OCI-LY7 (cell line): Measurements from ENCODE around the gene GNLY. TPM values are rescaled to one million over a fixed set of nuclear protein-coding genes. Genes with fewer than 3 reads are reported as not detected.

Source experiments
- BruUV-seq: library from RNA; stranded (reverse); fragments of 400-500 nt; replicated peaks from 2 replicates; lab custom pipeline; 2021; lab: Mats Ljungman, UMichigan
- CTCF ChIA-PET: fragments of 300-600 bp; sonication (Branson Sonifier 250); formaldehyde crosslinking; loops from one replicate; lab custom pipeline; 2022; ENCODE audit warnings: antibody characterized with exemption; ENCODE audit not compliant: unreplicated experiment; lab: Charles Lee
- POLR2A ChIA-PET: fragments of 300-600 bp; sonication (Branson Sonifier 250); formaldehyde crosslinking; loops from one replicate; lab custom pipeline; 2022; ENCODE audit warnings: antibody characterized with exemption; lab: Charles Lee
- DNase-seq: peaks from one replicate; pipeline ENCODE4 v3.0.0-alpha.2; 2015; ENCODE audit warnings: low spot score
- H2AFZ ChIP-seq: fragments of 200-600 bp; sonication (generic), shearing (Covaris generic); 2 replicates; pipeline ENCODE4 v1.6.1; 2014; ENCODE audit warnings: mild to moderate bottlenecking, antibody characterized with exemption, low read length, moderate library complexity
- H3K27ac ChIP-seq: fragments of 200-600 bp; sonication (generic); 2 replicates; pipeline ENCODE4 v1.5.1; 2014; ENCODE audit warnings: mixed run types, low read depth, mild to moderate bottlenecking, moderate library complexity, low read length, inconsistent platforms; ENCODE audit not compliant: poor library complexity, severe bottlenecking
- H3K36me3 ChIP-seq: fragments of 200-600 bp; sonication (generic); 2 replicates; pipeline ENCODE4 v1.6.1; 2014; ENCODE audit warnings: mild to moderate bottlenecking, antibody characterized with exemption, low read length, moderate library complexity, mixed read lengths; ENCODE audit not compliant: insufficient read depth
- H3K4me1 ChIP-seq: fragments of 200-600 bp; sonication (generic); 2 replicates; pipeline ENCODE4 v1.5.1; 2014; ENCODE audit warnings: mild to moderate bottlenecking, low read length; ENCODE audit not compliant: insufficient read depth, poor library complexity, severe bottlenecking
- H3K4me2 ChIP-seq: fragments of 200-600 bp; sonication (generic); 2 replicates; pipeline ENCODE4 v1.6.1; 2014; ENCODE audit warnings: mild to moderate bottlenecking, low read length
- H3K4me3 ChIP-seq: fragments of 200-600 bp; sonication (generic); 2 replicates; pipeline ENCODE4 v1.5.1; 2014; ENCODE audit warnings: mild to moderate bottlenecking, low read depth, low read length; ENCODE audit not compliant: poor library complexity, severe bottlenecking
- H3K79me2 ChIP-seq: fragments of 200-600 bp; sonication (generic); 2 replicates; pipeline ENCODE4 v1.6.1; 2016; ENCODE audit warnings: low read depth, mild to moderate bottlenecking, low read length, moderate library complexity, mixed read lengths; ENCODE audit not compliant: insufficient read depth
- H3K9me2 ChIP-seq: fragments of 200-600 bp; sonication (generic); 2 replicates; pipeline ENCODE4 v1.6.1; 2016; ENCODE audit warnings: mild to moderate bottlenecking, low read length, mixed read lengths; ENCODE audit not compliant: insufficient read depth
- H3K9me3 ChIP-seq: fragments of 200-600 bp; sonication (generic); 2 replicates; pipeline ENCODE4 v1.6.1; 2014; ENCODE audit warnings: mild to moderate bottlenecking, mixed run types, low read length, mixed read lengths
- H4K20me1 ChIP-seq: fragments of 200-600 bp; sonication (generic); 2 replicates; pipeline ENCODE4 v1.6.1; 2014; ENCODE audit warnings: mild to moderate bottlenecking, antibody characterized with exemption, low read length, moderate library complexity, mixed read lengths; ENCODE audit not compliant: insufficient read depth
- CTCF ChIP-seq: fragments of 200-600 bp; sonication (generic); conservative IDR thresholded peaks from 2 replicates; pipeline ENCODE4 v1.5.1; 2014; ENCODE audit warnings: mild to moderate bottlenecking, antibody characterized with exemption, low read length, moderate library complexity, mixed read lengths
- EZH2phosphoT487 ChIP-seq: fragments of 200-600 bp; sonication (generic); IDR thresholded peaks from 2 replicates; pipeline ENCODE4 v1.6.1; 2018; ENCODE audit warnings: low read depth, borderline replicate concordance, mild to moderate bottlenecking, mixed run types, antibody characterized with exemption, low read length, moderate library complexity, mixed read lengths
- intact Hi-C: fragments of 100-400 bp; cut with micrococcal nuclease; formaldehyde crosslinking; loops from one replicate; pipeline ENCODE4 v1.10.0; 2022; ENCODE audit not compliant: unreplicated experiment
- total RNA-seq, 2 experiments: library from RNA; depleted of rRNA in 1 of 2; stranded (reverse); fragments of >200 nt in 1 of 2; shearing (Covaris generic) in 1 of 2; gene quantifications; 2 replicates each; pipeline ENCODE4 v1.2.3, GENCODE V29; 2014 to 2022

The GNLY gene
- total RNA-seq, 2 experiments from 2014 or later: not detected

DNA sequence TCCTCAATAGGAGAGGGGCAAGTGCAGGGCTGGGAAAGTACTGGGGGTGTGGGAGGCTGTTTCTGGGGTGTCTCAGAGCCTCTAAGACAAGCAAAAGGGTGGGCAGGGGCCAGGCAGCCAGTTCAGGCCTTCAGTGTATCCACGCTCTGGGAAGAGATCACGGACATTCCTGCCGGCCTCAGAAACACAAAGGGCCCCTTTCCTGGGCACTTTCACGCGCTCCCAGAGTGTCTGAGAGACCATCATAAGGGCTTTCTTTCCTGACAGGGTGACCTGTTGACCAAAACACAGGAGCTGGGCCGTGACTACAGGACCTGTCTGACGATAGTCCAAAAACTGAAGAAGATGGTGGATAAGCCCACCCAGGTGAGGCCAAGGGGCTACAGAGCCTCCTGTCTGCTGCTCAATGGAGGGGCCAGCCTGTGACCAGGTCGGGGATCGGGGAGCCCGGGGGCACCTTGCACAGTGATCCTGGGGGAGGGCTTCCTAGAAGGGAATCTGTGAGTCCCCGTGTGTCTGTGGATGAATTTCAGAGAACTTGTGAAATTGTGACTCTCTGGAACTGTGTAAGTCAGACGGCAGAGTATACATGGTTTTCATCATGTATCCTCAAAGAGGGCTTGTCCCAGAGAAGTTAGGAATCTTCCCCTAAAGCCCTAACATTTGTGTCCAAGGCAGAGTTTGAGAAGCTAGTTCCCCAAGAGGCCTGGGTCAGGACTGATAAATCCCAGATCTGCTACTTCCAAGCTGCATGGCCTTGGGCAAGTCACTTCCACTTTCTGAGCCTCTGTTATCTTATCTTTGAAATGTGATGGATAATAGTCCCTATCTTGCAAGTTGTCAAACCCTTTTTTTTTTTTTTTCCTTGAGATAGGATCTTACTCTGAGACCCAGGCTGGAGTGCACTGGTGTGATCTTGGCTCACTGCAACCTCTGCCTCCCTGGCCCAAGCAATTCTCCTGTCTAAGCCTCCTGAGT lies 1.8 kb downstream of the GNLY start:
- H3K79me2 ChIP-seq: no peaks in the 10 kb centered on the region
- no TSS peak for BruUV-seq
- no peak overlapping the region for H3K27ac ChIP-seq
- ChIA-PET CTCF (interaction anchor here (0.6 kb wide), 1 partner anchor 78 kb away, joined by 3 read pairs; no protein-coding TSS in a partner anchor), POLR2A (no interaction called here)
- no peak overlapping the region for H2AFZ ChIP-seq
- DNase-seq: no peak
- H4K20me1 ChIP-seq: no peaks in the 10 kb centered on the region
- no peaks in the 10 kb centered on the region for H3K9me3 ChIP-seq
- intact Hi-C loops: no loop called here
- no peak overlapping the region for H3K4me2 ChIP-seq
- no peaks in the 10 kb centered on the region for H3K4me1 ChIP-seq
- H3K4me3 ChIP-seq: no peak overlapping the region
- no peaks in the 10 kb centered on the region for H3K9me2 ChIP-seq
- no peaks in the 10 kb centered on the region for H3K36me3 ChIP-seq
- TF ChIP-seq CTCF (no peak), EZH2phosphoT487 (no peak)

DNA sequence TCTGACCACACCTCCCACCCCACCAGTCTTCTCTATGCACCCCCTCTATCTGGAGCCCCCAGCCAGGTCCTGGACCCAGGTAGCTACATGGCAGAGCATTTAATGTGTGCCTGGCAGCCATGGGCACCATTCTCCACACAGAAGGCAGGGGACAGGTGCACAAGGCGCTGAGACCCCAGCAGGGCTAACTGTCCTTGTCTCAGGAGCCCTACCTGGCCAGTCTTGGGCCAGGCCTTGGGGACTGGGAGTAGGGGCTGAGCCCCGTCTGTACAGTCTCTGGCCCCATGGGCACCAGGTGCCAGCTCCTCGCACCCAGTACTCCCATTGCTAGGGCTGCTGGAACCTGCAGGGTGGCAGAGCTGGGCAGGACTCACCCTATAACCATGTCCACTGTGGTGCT lies 2.9 kb downstream of the GNLY start:
- no peaks in the 10 kb centered on the region for H3K4me1 ChIP-seq
- intact Hi-C loops: no loop called here
- no peak overlapping the region for H3K27ac ChIP-seq
- H3K4me2 ChIP-seq: no peak overlapping the region
- no peaks in the 10 kb centered on the region for H3K36me3 ChIP-seq
- H2AFZ ChIP-seq: no peak overlapping the region
- CTCF ChIA-PET: no interaction called here
- POLR2A ChIA-PET: no interaction called here
- no peak for DNase-seq
- no peaks in the 10 kb centered on the region for H4K20me1 ChIP-seq
- no peaks in the 10 kb centered on the region for H3K9me3 ChIP-seq
- no peak overlapping the region for H3K4me3 ChIP-seq
- no peaks in the 10 kb centered on the region for H3K79me2 ChIP-seq
- H3K9me2 ChIP-seq: no peaks in the 10 kb centered on the region
- no TSS peak for BruUV-seq
- no peak for TF ChIP-seq EZH2phosphoT487
- TF ChIP-seq CTCF: no peak

DNA sequence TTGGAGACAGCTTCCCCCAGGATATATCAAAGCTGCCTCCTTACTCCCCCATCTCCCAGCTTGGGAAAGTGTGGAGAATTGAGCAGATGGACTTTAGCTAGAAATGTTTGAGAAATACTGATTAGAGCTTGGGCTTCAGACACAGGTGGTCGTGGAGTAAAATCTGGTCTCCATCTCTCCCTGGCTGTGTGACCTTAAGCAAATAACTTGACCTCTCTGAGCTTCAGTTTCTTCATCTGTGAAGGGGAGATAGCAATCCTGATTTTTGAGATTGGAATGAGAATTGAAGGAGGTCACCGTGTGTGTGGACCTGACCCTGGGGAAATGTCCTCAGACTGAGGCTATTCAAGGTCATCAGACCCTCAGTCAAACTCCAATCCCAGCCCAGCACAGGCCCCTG lies 3.6 kb downstream of the GNLY start:
- Histone ChIP-seq H3K4me1 (no peaks in the 10 kb centered on the region), H3K9me2 (no peaks in the 10 kb centered on the region), H3K79me2 (no peaks in the 10 kb centered on the region), H3K27ac (no peak overlapping the region), H3K4me2 (no peak overlapping the region), H3K36me3 (no peaks in the 10 kb centered on the region), H3K9me3 (no peaks in the 10 kb centered on the region), H2AFZ (no peak overlapping the region), H3K4me3 (no peak overlapping the region), H4K20me1 (no peaks in the 10 kb centered on the region)
- no peak for DNase-seq
- no TSS peak for BruUV-seq
- intact Hi-C loops: no loop called here
- CTCF ChIA-PET: no interaction called here
- TF ChIP-seq CTCF: no peak
- POLR2A ChIA-PET: interaction anchor here (0.6 to 0.7 kb wide), 2 partner anchors 154 to 172 kb away, joined by 3 read pairs; no protein-coding TSS in a partner anchor
